SK-N-SH treated with all-trans-retinoic acid at 6 μM for 48 hours (cell line): ENCODE data around the gene KRT14.

Experiments used
- ARNTL ChIP-seq: fragments of 450-650 bp; formaldehyde crosslinking; IDR thresholded peaks from 2 replicates; pipeline ENCODE4 v1.5.0; 2020; ENCODE audit warnings: low read depth, mild to moderate bottlenecking, moderate library complexity, borderline replicate concordance
- GLIS3 ChIP-seq: fragments of 250-450 bp; sonication (Bioruptor Pico); IDR thresholded peaks from 2 replicates; pipeline ENCODE4 v1.5.0; 2020; ENCODE audit warnings: mild to moderate bottlenecking, moderate library complexity
- OSR1 ChIP-seq: fragments of 250-450 bp; sonication (Bioruptor Pico); IDR thresholded peaks from 2 replicates; pipeline ENCODE4 v1.8.0; 2022; ENCODE audit warnings: moderate library complexity, mild to moderate bottlenecking, inconsistent platforms
- SNAI2 ChIP-seq: fragments of 250-450 bp; sonication (Bioruptor Pico); IDR thresholded peaks from 2 replicates; pipeline ENCODE4 v1.5.0; 2020; ENCODE audit warnings: mild to moderate bottlenecking, moderate library complexity
- TCF4 ChIP-seq: fragments of 250-450 bp; sonication (Bioruptor Pico); IDR thresholded peaks from 2 replicates; pipeline ENCODE4 v1.8.0; 2021; ENCODE audit warnings: mild to moderate bottlenecking, moderate library complexity, borderline replicate concordance
- ZFP30 ChIP-seq: fragments of 450-650 bp; formaldehyde crosslinking; IDR thresholded peaks from 2 replicates; pipeline ENCODE4 v1.5.0; 2022; ENCODE audit warnings: mild to moderate bottlenecking, moderate library complexity
- ZNF565 ChIP-seq: fragments of 450-650 bp; formaldehyde crosslinking; conservative IDR thresholded peaks from 2 replicates; pipeline ENCODE4 v1.5.0; 2020; ENCODE audit warnings: low read depth, mild to moderate bottlenecking, moderate library complexity
- ZNF8 ChIP-seq: fragments of 450-650 bp; formaldehyde crosslinking; IDR thresholded peaks from 2 replicates; pipeline ENCODE4 v1.5.0; 2020; ENCODE audit warnings: mild to moderate bottlenecking, moderate library complexity
- TF ChIP-seq, protein P1 (sequence below): fragments of 250-450 bp; sonication (Bioruptor Pico); IDR thresholded peaks from 2 replicates; pipeline ENCODE4 v1.8.0; 2020; ENCODE audit warnings: mild to moderate bottlenecking, moderate library complexity, borderline replicate concordance
- TF ChIP-seq, protein P2 (sequence below): fragments of 250-450 bp; sonication (Bioruptor Pico); IDR thresholded peaks from 2 replicates; pipeline ENCODE4 v1.5.1; 2021; ENCODE audit warnings: mild to moderate bottlenecking, moderate library complexity

DNA sequence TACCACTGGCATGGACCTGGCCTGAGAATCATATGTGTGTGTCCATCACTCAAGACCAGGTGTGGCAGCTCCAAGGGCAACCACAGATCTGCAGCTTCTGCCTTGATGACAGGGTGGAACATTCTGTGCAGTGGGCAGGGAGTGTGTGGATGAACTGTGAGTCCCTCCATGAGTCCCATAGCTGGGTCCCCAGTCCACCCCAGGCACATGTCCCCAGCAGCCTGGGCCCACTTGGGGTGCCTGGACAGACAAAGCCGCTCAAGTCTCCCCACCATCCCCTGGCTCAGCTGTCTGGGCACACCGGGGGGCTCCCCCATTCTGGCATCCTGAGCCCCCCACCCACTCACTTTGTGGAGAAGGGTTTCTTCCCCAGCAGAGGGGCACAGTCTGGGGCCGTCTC is 30.4 kb upstream of the KRT14 start:
- no peak for TF ChIP-seq OSR1 (CRISPR knock-in tag)
- TF ChIP-seq ARNTL (CRISPR knock-in tag): no peak
- TF ChIP-seq TCF4 (CRISPR knock-in tag): no peak
- TF ChIP-seq, protein P1, sequence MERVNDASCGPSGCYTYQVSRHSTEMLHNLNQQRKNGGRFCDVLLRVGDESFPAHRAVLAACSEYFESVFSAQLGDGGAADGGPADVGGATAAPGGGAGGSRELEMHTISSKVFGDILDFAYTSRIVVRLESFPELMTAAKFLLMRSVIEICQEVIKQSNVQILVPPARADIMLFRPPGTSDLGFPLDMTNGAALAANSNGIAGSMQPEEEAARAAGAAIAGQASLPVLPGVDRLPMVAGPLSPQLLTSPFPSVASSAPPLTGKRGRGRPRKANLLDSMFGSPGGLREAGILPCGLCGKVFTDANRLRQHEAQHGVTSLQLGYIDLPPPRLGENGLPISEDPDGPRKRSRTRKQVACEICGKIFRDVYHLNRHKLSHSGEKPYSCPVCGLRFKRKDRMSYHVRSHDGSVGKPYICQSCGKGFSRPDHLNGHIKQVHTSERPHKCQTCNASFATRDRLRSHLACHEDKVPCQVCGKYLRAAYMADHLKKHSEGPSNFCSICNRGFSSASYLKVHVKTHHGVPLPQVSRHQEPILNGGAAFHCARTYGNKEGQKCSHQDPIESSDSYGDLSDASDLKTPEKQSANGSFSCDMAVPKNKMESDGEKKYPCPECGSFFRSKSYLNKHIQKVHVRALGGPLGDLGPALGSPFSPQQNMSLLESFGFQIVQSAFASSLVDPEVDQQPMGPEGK (CRISPR knock-in tag): no peak
- TF ChIP-seq SNAI2 (CRISPR knock-in tag): no peak
- TF ChIP-seq GLIS3 (CRISPR knock-in tag): no peak
- no peak for TF ChIP-seq ZFP30 (CRISPR knock-in tag)
- TF ChIP-seq ZNF565 (CRISPR knock-in tag): no peak
- TF ChIP-seq ZNF8 (CRISPR knock-in tag): no peak
- TF ChIP-seq, protein P2, sequence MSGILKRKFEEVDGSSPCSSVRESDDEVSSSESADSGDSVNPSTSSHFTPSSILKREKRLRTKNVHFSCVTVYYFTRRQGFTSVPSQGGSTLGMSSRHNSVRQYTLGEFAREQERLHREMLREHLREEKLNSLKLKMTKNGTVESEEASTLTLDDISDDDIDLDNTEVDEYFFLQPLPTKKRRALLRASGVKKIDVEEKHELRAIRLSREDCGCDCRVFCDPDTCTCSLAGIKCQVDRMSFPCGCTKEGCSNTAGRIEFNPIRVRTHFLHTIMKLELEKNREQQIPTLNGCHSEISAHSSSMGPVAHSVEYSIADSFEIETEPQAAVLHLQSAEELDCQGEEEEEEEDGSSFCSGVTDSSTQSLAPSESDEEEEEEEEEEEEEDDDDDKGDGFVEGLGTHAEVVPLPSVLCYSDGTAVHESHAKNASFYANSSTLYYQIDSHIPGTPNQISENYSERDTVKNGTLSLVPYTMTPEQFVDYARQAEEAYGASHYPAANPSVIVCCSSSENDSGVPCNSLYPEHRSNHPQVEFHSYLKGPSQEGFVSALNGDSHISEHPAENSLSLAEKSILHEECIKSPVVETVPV (CRISPR knock-in tag): no peak
